CD4-positive, alpha-beta T cell treated with Interleukin-6 for 4 hours (primary cell): ENCODE results near the gene AKAP13.

Experiments used
- DNase-seq: peaks from one replicate; pipeline ENCODE4 v3.0.0-alpha.2; 2020; ENCODE audit warnings: mixed read lengths

The AKAP13 gene

GRCh38 chr15:85388566-85389305 is 8.3 kb downstream of the AKAP13 start:
- DNase-seq = no peak

- no peak for DNase-seq
Observed at GRCh38 chr15:85389306-85389650, 8.9 kb downstream of the AKAP13 start.

GRCh38 chr15:85389772-85390171 is 9.4 kb downstream of the AKAP13 start:
- DNase-seq = no peak

- DNase-seq = no peak
Observed at GRCh38 chr15:85393210-85393609, 12.8 kb downstream of the AKAP13 start.

- DNase-seq = no peak
Observed at GRCh38 chr15:85394554-85395333, 14.3 kb downstream of the AKAP13 start.

GRCh38 chr15:85396554-85396953 is 16.2 kb downstream of the AKAP13 start:
- no peak for DNase-seq

- DNase-seq = no peak
Observed at GRCh38 chr15:85397151-85397550, 16.7 kb downstream of the AKAP13 start.

- no peak for DNase-seq
Observed at GRCh38 chr15:85397926-85398325, 17.5 kb downstream of the AKAP13 start.

GRCh38 chr15:85398822-85399221 is 18.4 kb downstream of the AKAP13 start:
- DNase-seq = no peak

GRCh38 chr15:85399627-85400026 is 19.2 kb downstream of the AKAP13 start:
- DNase-seq = no peak

- DNase-seq = no peak
Observed at GRCh38 chr15:85400606-85401005, 20.2 kb downstream of the AKAP13 start.

- DNase-seq = no peak
Observed at GRCh38 chr15:85401108-85401774, 20.8 kb downstream of the AKAP13 start.

GRCh38 chr15:85402195-85402881 is 21.9 kb downstream of the AKAP13 start:
- DNase-seq = no peak

- DNase-seq = no peak
Observed at GRCh38 chr15:85403745-85404144, 23.3 kb downstream of the AKAP13 start.

GRCh38 chr15:85404176-85404917 is 23.9 kb downstream of the AKAP13 start:
- no peak for DNase-seq

- no peak for DNase-seq
Observed at GRCh38 chr15:85404918-85405866, 24.8 kb downstream of the AKAP13 start.

- DNase-seq = no peak
Observed at GRCh38 chr15:85406916-85407315, 26.5 kb downstream of the AKAP13 start.

- peak; percentile 30 for DNase-seq
Observed at GRCh38 chr15:85407421-85408269, 27.2 kb downstream of the AKAP13 start.

- DNase-seq = no peak
Observed at GRCh38 chr15:85408270-85408746, 27.9 kb downstream of the AKAP13 start.

- no peak for DNase-seq
Observed at GRCh38 chr15:85412066-85412465, 31.7 kb downstream of the AKAP13 start.
